Measurements from ENCODE around the gene TRIM49. TPM values are rescaled to one million over a fixed set of nuclear protein-coding genes. Genes with fewer than 3 reads are reported as not detected.
"Not testable (repeated sequence)": the region's sequence is repeated elsewhere in the genome, so short reads cannot be mapped to it uniquely, and the experiment has no call there.

Gene TRIM49, protein sequence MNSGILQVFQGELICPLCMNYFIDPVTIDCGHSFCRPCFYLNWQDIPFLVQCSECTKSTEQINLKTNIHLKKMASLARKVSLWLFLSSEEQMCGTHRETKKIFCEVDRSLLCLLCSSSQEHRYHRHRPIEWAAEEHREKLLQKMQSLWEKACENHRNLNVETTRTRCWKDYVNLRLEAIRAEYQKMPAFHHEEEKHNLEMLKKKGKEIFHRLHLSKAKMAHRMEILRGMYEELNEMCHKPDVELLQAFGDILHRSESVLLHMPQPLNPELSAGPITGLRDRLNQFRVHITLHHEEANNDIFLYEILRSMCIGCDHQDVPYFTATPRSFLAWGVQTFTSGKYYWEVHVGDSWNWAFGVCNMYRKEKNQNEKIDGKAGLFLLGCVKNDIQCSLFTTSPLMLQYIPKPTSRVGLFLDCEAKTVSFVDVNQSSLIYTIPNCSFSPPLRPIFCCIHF
- not detected in 2 replicates for total RNA-seq (2014; rRNA removed; shearing (Covaris generic))

DNA sequence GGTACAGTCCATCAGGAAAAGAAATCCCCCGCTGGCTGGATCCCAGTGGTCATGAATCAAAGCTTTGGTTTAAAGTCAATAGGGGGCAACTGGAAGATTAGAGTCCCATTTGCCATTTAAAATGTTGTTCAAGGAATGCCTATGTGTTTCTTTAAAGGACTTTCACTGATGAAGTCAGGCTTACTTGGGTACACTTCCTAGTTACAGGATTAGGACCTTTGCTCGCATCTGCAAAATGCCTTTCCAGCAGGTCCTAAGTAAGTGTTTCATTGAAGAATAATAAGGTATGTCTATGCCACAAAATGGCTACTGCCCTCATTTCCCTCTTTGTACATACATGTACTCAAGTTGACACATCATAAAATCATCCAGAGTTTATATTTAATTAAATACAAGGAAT is at the start of gene TRIM49:
TSS of gene TRIM49 (minus strand) at position 101 of the 400 bp plus-strand sequence. CDS start 4,106 bp downstream, outside the sequence.
- DNase-seq (ENCODE audit: low read depth): not testable (repeated sequence)

GRCh38 chr11:89826694-89827093 is 18.3 kb upstream of the TRIM49 start:
- not testable (repeated sequence) for DNase-seq (ENCODE audit: low read depth)

DNA sequence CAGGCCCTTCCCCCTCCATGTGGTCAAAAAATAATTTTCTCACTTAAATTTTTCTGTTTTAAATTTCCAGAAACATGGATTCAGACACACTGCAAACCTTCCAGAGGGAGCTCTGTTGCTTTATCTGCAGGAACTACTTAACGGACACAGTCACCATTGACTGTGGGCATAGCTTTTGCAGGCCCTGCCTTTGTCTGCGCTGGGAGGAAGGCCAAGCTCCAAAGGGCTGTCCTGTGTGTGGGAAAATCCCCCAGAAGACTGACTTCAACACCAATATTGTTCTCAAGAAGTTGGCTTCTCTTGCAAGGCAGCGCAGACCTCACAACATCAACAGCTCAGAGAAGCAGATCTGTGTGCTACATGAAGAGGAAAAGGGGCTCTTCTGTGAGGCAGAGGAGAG is 11.6 kb upstream of the TRIM49 start:
- DNase-seq (ENCODE audit: low read depth): not testable (repeated sequence)

DNA sequence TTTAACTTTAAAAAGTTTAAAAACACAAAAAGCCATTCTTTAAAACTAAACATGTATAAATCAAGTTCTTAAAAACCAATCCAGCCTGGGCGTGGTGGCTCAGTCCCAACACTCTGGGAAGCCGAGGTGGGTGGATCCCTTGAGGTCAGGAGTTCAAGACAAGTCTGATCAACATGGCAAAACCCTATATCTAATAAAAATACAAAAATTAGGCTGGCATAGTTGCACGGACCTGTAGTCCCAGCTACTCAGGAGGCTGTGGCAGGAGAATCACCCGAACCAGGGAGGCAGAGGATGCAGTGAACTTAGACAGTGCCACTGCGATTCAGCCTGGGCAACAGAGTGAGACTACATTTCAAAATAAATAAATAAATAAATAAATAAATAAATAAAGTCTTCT is 5.2 kb upstream of the TRIM49 start:
- not testable (repeated sequence) for DNase-seq (ENCODE audit: low read depth)

- DNase-seq (ENCODE audit: low read depth): not testable (repeated sequence)
Measured at GRCh38 chr11:89787506-89788063, 20.8 kb downstream of the TRIM49 start.

- DNase-seq (ENCODE audit: low read depth): not testable (repeated sequence)
Measured at GRCh38 chr11:89785726-89786125, 22.6 kb downstream of the TRIM49 start.

GRCh38 chr11:89750822-89751221 is 57.6 kb downstream of the TRIM49 start:
- not testable (repeated sequence) for DNase-seq (ENCODE audit: low read depth)

Other genes starting within 250 kb of the TRIM49 start
- gene TRIM77, start 98.3 kb downstream of the TRIM49 start, total RNA-seq (2014; rRNA removed; shearing (Covaris generic)): not detected in 2 replicates
- not detected in 2 replicates for gene TRIM64B, start 69.9 kb upstream of the TRIM49 start, total RNA-seq (2014; rRNA removed; shearing (Covaris generic))
- gene TRIM49D1, start 113.7 kb upstream of the TRIM49 start, total RNA-seq (2014; rRNA removed; shearing (Covaris generic)): not detected in 2 replicates
- gene TRIM49D2, start 115.5 kb upstream of the TRIM49 start, total RNA-seq (2014; rRNA removed; shearing (Covaris generic)): not detected in 2 replicates
- not detected in 2 replicates for gene TRIM64, start 157.5 kb upstream of the TRIM49 start, total RNA-seq (2014; rRNA removed; shearing (Covaris generic))
- not detected in 2 replicates for gene TRIM49C, start 222.5 kb upstream of the TRIM49 start, total RNA-seq (2014; rRNA removed; shearing (Covaris generic))